RWPE1 (cell line): Measurements from ENCODE around the gene ATP8A2.

Experiments used
- CTCF ChIA-PET: fragments of 350-600 bp; sonication (Branson Sonifier 250); formaldehyde crosslinking; extraction: SDS; loops from one replicate; lab custom pipeline; 2021; lab: Yijun Ruan, JAX
- POLR2A ChIA-PET: fragments of 400-600 bp; formaldehyde crosslinking; extraction: SDS; loops from one replicate; lab custom pipeline; 2020; ENCODE audit warnings: antibody characterized with exemption; ENCODE audit not compliant: low non-redundant PET; lab: Yijun Ruan, JAX
- DNase-seq: peaks from one replicate; pipeline ENCODE4 v3.0.0; 2012; ENCODE audit warnings: low spot score
- H3K27ac ChIP-seq: fragments of 450-650 bp; 2 replicates; pipeline ENCODE4 v1.5.1; 2017
- CTCF ChIP-seq: fragments of 450-650 bp; conservative IDR thresholded peaks from 2 replicates; pipeline ENCODE4 v1.5.1; 2017; ENCODE audit warnings: low read depth, mild to moderate bottlenecking

The ATP8A2 gene

GRCh38 chr13:25394402-25395060 lies 22.8 kb downstream of the ATP8A2 start:
- TF ChIP-seq CTCF, result no peak
- POLR2A ChIA-PET, result no interaction called here
- H3K27ac ChIP-seq, result no peak overlapping the region
- CTCF ChIA-PET, result no interaction called here
- DNase-seq, result no peak

GRCh38 chr13:25397763-25398162 lies 26.0 kb downstream of the ATP8A2 start:
- no peak for TF ChIP-seq CTCF
- ChIA-PET POLR2A (no interaction called here), CTCF (interaction anchor here (0.9 kb wide), 1 partner anchor 22 kb away, joined by 5 read pairs; no protein-coding TSS in a partner anchor)
- DNase-seq, result no peak
- H3K27ac ChIP-seq, result no peak overlapping the region

- H3K27ac ChIP-seq, result no peak overlapping the region
- ChIA-PET POLR2A (no interaction called here), CTCF (no interaction called here)
- no peak for TF ChIP-seq CTCF
- DNase-seq, result no peak
These were observed 29.2 kb downstream of the ATP8A2 start for GRCh38 chr13:25400925-25401324.

GRCh38 chr13:25401958-25402357 lies 30.2 kb downstream of the ATP8A2 start:
- TF ChIP-seq CTCF, result no peak
- POLR2A ChIA-PET, result no interaction called here
- CTCF ChIA-PET, result no interaction called here
- no peak for DNase-seq
- H3K27ac ChIP-seq, result no peak overlapping the region

- no peak for TF ChIP-seq CTCF
- ChIA-PET CTCF (interaction anchor here (0.5 to 0.6 kb wide), 2 partner anchors 228 to 292 kb away, joined by 4 to 9 read pairs; no protein-coding TSS in a partner anchor), POLR2A (no interaction called here)
- H3K27ac ChIP-seq, result no peak overlapping the region
- DNase-seq, result no peak
These were observed 34.6 kb downstream of the ATP8A2 start for GRCh38 chr13:25406377-25406776.

GRCh38 chr13:25409938-25410337 lies 38.2 kb downstream of the ATP8A2 start:
- POLR2A ChIA-PET, result no interaction called here

More at GRCh38 chr13:25409938-25410337, 38.2 kb downstream of the ATP8A2 start:
- no peak for DNase-seq
- CTCF ChIA-PET, result no interaction called here
- TF ChIP-seq CTCF, result no peak
- no peak overlapping the region for H3K27ac ChIP-seq
